H1 (cell line): ENCODE results near the gene TSPAN32. TPM values are rescaled to one million over a fixed set of nuclear protein-coding genes. Genes with fewer than 3 reads are reported as not detected.
A peak's percentile ranks its signal among the peaks of the same experiment; 100 is the strongest.

ENCODE experiments used
- CTCF ChIA-PET: fragments of 300-600 bp; sonication (Branson Sonifier 250); formaldehyde crosslinking; loops from one replicate; lab custom pipeline; 2021; ENCODE audit not compliant: partially characterized antibody; lab: Charles Lee
- POLR2A ChIA-PET: fragments of 300-600 bp; sonication (Branson Sonifier 250); formaldehyde crosslinking; loops from one replicate; lab custom pipeline; 2021; ENCODE audit warnings: inconsistent platforms; ENCODE audit not compliant: partially characterized antibody; lab: Charles Lee
- DNase-seq, 2 experiments: peaks; one replicate each; pipeline versions ENCODE4 v3.0.0 to v3.0.0-alpha.2; 2010 to 2022; ENCODE audit warnings: low spot score in 2 of 2, low read depth in 1 of 2, mixed read lengths in 1 of 2
- FAIRE-seq: peaks from 2 replicates; lab custom pipeline; 2011; peaks lifted over from hg19 to GRCh38; lab: Jason Lieb, UNC
- H2AFZ ChIP-seq: 2 replicates; pipeline ENCODE4 v1.8.1; 2012; ENCODE audit warnings: low read length, inconsistent platforms
- H2AK5ac ChIP-seq: 2 replicates; pipeline ENCODE4 v1.6.1; 2013; ENCODE audit warnings: low read depth, low read length
- H2BK120ac ChIP-seq: replicated peaks from 2 replicates; pipeline ENCODE3; 2013; ENCODE audit warnings: low read depth, low read length, inconsistent platforms
- H2BK12ac ChIP-seq: 2 replicates; pipeline ENCODE4 v1.6.1; 2013; ENCODE audit warnings: low read depth, low read length
- H2BK15ac ChIP-seq: 2 replicates; pipeline ENCODE4 v1.6.1; 2013; ENCODE audit warnings: low read length
- H2BK20ac ChIP-seq: 2 replicates; pipeline ENCODE4 v1.6.1; 2013; ENCODE audit warnings: low read length
- H2BK5ac ChIP-seq: 2 replicates; pipeline ENCODE4 v1.6.1; 2013; ENCODE audit warnings: low read depth, low read length
- H3K14ac ChIP-seq: 2 replicates; pipeline ENCODE4 v1.6.1; 2013; ENCODE audit warnings: inconsistent platforms; ENCODE audit not compliant: insufficient read length
- H3K18ac ChIP-seq: 2 replicates; pipeline ENCODE4 v1.6.1; 2013; ENCODE audit warnings: low read length; ENCODE audit errors: extremely low read depth
- H3K23ac ChIP-seq: 2 replicates; pipeline ENCODE4 v1.6.1; 2013; ENCODE audit warnings: inconsistent platforms; ENCODE audit not compliant: insufficient read length
- H3K23me2 ChIP-seq: 2 replicates; pipeline ENCODE4 v1.6.1; 2013; ENCODE audit warnings: low read depth, low read length
- H3K27ac ChIP-seq: 2 replicates; pipeline ENCODE4 v1.6.1; 2011; ENCODE audit warnings: low read depth, low read length, inconsistent platforms
- H3K27me3 ChIP-seq, 4 experiments: replicated peaks in 1 of 4; 1 replicate in 1 of 4; 2 replicates in 3 of 4; pipeline versions ENCODE4 v1.6.1 to v1.8.1; 2011 to 2013; ENCODE audit warnings: low read length in 3 of 4, mild to moderate bottlenecking in 3 of 4, inconsistent platforms in 2 of 4, mixed read lengths in 2 of 4, moderate library complexity in 1 of 4; ENCODE audit not compliant: control insufficient read depth in 3 of 4, insufficient read depth in 3 of 4; ENCODE audit errors: extremely low read depth in 1 of 4
- H3K36me3 ChIP-seq, 4 experiments: 2 replicates each; pipeline versions ENCODE4 v1.6.1 to v1.8.1; 2011 to 2013; ENCODE audit warnings: mild to moderate bottlenecking in 4 of 4, low read length in 3 of 4, moderate library complexity in 2 of 4, control low read depth in 1 of 4, inconsistent platforms in 1 of 4; ENCODE audit not compliant: insufficient read depth in 4 of 4, control insufficient read depth in 2 of 4
- H3K4ac ChIP-seq: replicated peaks from 2 replicates; pipeline ENCODE3; 2013; ENCODE audit warnings: low read length, low read depth, mixed read lengths, inconsistent platforms; ENCODE audit not compliant: insufficient read length
- H3K4me1 ChIP-seq, 4 experiments: replicated peaks in 1 of 4; 1 replicate in 1 of 4; 2 replicates in 3 of 4; pipeline versions ENCODE4 v1.6.1 to v1.8.1; 2011 to 2013; ENCODE audit warnings: low read length in 3 of 4, inconsistent platforms in 2 of 4, mixed read lengths in 1 of 4; ENCODE audit not compliant: insufficient read depth in 4 of 4, control insufficient read depth in 3 of 4
- H3K4me2 ChIP-seq, 2 experiments: 2 replicates each; pipeline versions ENCODE4 v1.6.1 to v1.8.1; 2011 to 2013; ENCODE audit warnings: low read depth in 2 of 2, low read length in 2 of 2, control low read depth in 1 of 2, inconsistent platforms in 1 of 2, mild to moderate bottlenecking in 1 of 2; ENCODE audit not compliant: insufficient read depth in 1 of 2
- H3K4me3 ChIP-seq, 4 experiments: fragments of 200-600, 300-600 bp in 1 of 4; sonication (generic), shearing (Covaris generic), sonication (Bioruptor Twin) in 1 of 4; 2 replicates each; pipeline versions ENCODE4 v1.5.1 to v1.8.1; 2011 to 2016; ENCODE audit warnings: low read length in 4 of 4, low read depth in 3 of 4, control low read depth in 2 of 4, inconsistent platforms in 2 of 4, mild to moderate bottlenecking in 2 of 4, mixed read lengths in 1 of 4, moderate library complexity in 1 of 4; ENCODE audit not compliant: insufficient read depth in 2 of 4; ENCODE audit errors: extremely low read depth in 1 of 4
- H3K56ac ChIP-seq: replicated peaks from 2 replicates; pipeline ENCODE3; 2013; ENCODE audit warnings: low read depth, mild to moderate bottlenecking, mixed read lengths, low read length, inconsistent platforms; ENCODE audit not compliant: insufficient read length
- H3K79me1 ChIP-seq: 2 replicates; pipeline ENCODE4 v1.6.1; 2013; ENCODE audit warnings: low read depth, low read length, control low read depth
- H3K79me2 ChIP-seq, 2 experiments: 2 replicates each; pipeline versions ENCODE4 v1.6.1 to v1.8.1; 2012 to 2013; ENCODE audit warnings: low read length in 2 of 2, mild to moderate bottlenecking in 2 of 2, inconsistent platforms in 1 of 2; ENCODE audit not compliant: insufficient read depth in 2 of 2, control insufficient read depth in 1 of 2
- H3K9ac ChIP-seq, 4 experiments: replicated peaks in 1 of 4; 1 replicate in 1 of 4; 2 replicates in 3 of 4; pipeline versions ENCODE4 v1.6.1 to v1.8.1; 2011 to 2013; ENCODE audit warnings: low read depth in 3 of 4, low read length in 3 of 4, control low read depth in 2 of 4, mild to moderate bottlenecking in 2 of 4, moderate library complexity in 2 of 4, inconsistent platforms in 1 of 4; ENCODE audit errors: extremely low read depth in 1 of 4
- H3K9me3 ChIP-seq, 2 experiments: 2 replicates each; pipeline versions ENCODE4 v1.6.1 to v1.8.1; 2012 to 2013; ENCODE audit warnings: mild to moderate bottlenecking in 2 of 2, moderate library complexity in 2 of 2, control low read depth in 1 of 2, inconsistent platforms in 1 of 2, low read depth in 1 of 2, low read length in 1 of 2, mixed read lengths in 1 of 2; ENCODE audit not compliant: insufficient read depth in 2 of 2
- H4K20me1 ChIP-seq, 2 experiments: replicated peaks in 1 of 2; 2 replicates each; pipeline versions ENCODE3 to v1.8.1; 2011 to 2013; ENCODE audit warnings: inconsistent platforms in 2 of 2, low read length in 2 of 2, mild to moderate bottlenecking in 1 of 2; ENCODE audit not compliant: insufficient read depth in 2 of 2, control insufficient read depth in 1 of 2
- H4K5ac ChIP-seq: 2 replicates; pipeline ENCODE4 v1.6.1; 2013; ENCODE audit warnings: low read length, low read depth, mixed read lengths, inconsistent platforms; ENCODE audit not compliant: insufficient read length
- H4K8ac ChIP-seq: 2 replicates; pipeline ENCODE4 v1.8.0; 2013; ENCODE audit warnings: mild to moderate bottlenecking, moderate library complexity, low read length, inconsistent platforms; ENCODE audit not compliant: insufficient read depth; ENCODE audit errors: extremely low read depth
- H4K91ac ChIP-seq: replicated peaks from 2 replicates; pipeline ENCODE3; 2013; ENCODE audit warnings: low read length, mixed read lengths, inconsistent platforms; ENCODE audit not compliant: insufficient read length
- BACH1 ChIP-seq: IDR thresholded peaks from 2 replicates; pipeline ENCODE4 v1.6.1; 2012; ENCODE audit warnings: low read length, improper control_type of control experiment
- GABPA ChIP-seq: IDR thresholded peaks from 2 replicates; pipeline ENCODE4 v1.6.1; 2011; ENCODE audit warnings: mild to moderate bottlenecking, low read length, moderate library complexity, borderline replicate concordance; ENCODE audit not compliant: insufficient read depth
- JUND ChIP-seq: IDR thresholded peaks from 2 replicates; pipeline ENCODE4 v1.6.1; 2011; ENCODE audit warnings: mild to moderate bottlenecking, improper control_type of control experiment, low read length
- PHF8 ChIP-seq: fragments of 200-600 bp; sonication (generic); conservative IDR thresholded peaks from 2 replicates; pipeline ENCODE4 v1.7.1; 2012; ENCODE audit warnings: low read depth, mild to moderate bottlenecking, inconsistent platforms, low read length, moderate library complexity
- TEAD4 ChIP-seq: IDR thresholded peaks from 2 replicates; pipeline ENCODE4 v1.6.1; 2012; ENCODE audit warnings: low read depth, low read length, inconsistent platforms, mixed read lengths
- WGBS, 2 experiments: shearing (Covaris generic) in 1 of 2; methylation state at CpG; one replicate each; pipeline versions ENCODE4 v1.1.6 to v1.1.7; 2013 to 2015; ENCODE audit warnings: low lambda C conversion rate in 2 of 2, mixed read lengths in 2 of 2, inconsistent platforms in 1 of 2, low coverage in 1 of 2, missing lambda C conversion rate in 1 of 2; ENCODE audit not compliant: insufficient replicate concordance in 2 of 2, insufficient coverage in 1 of 2, insufficient read length in 1 of 2; ENCODE audit errors: extremely low coverage in 1 of 2, missing lambda C conversion rate in 1 of 2; 5-methylcytosine and 5-hydroxymethylcytosine counted together
- polyA plus RNA-seq, 7 experiments: library from polyadenylated mRNA; depleted of rRNA in 3 of 7; stranded (reverse) in 5 of 7; unstranded in 2 of 7; fragments of >200 nt in 5 of 7; fragments of 200-250 nt in 2 of 7; gene quantifications; 1 replicate in 5 of 7; 2 replicates in 1 of 7; 4 replicates in 1 of 7; pipeline versions ENCODE4 v1.2.1 to v1.2.3, GENCODE V29; 2011 to 2013; ENCODE audit warnings: missing spikeins in 2 of 7, mixed read lengths in 2 of 7
- total RNA-seq: library from RNA; stranded (reverse); fragmentation: NEBNext Ultra II Directional; extraction: Animal tissue kit (Norgen Biotek cat#: 25700); gene quantifications from 2 replicates; pipeline ENCODE4 v1.2.1, GENCODE V29; 2021

TSPAN32 gene
- total and polyA plus RNA-seq, 2 of the 8 experiments (the other 6 are each of a cell fraction or from before 2014, with no cell fraction given) = not detected

- Histone ChIP-seq H3K23me2 (no peaks in the 10 kb centered on the region), H4K8ac (no peak overlapping the region), H3K4me3 (no peak overlapping the region), H2BK5ac (no peak overlapping the region), H3K4me1 (no peaks in the 10 kb centered on the region), H3K27me3 (0 out of 7 replicates have a peak, but pooled peaks cover 0 to 2% (median 0%) of the 10 kb centered on the region in 4 experiments), H3K9ac (no peak overlapping the region), H3K4ac (no peak overlapping the region), H3K56ac (no peak overlapping the region), H3K18ac (no peak overlapping the region), H3K79me1 (no peaks in the 10 kb centered on the region), H3K36me3 (no peaks in the 10 kb centered on the region), H2BK15ac (no peak overlapping the region), H4K5ac (no peak overlapping the region), H4K91ac (no peak overlapping the region), H4K20me1 (peaks cover 0 to 1% of the 10 kb centered on the region in 2 experiments), H3K9me3 (no peaks in the 10 kb centered on the region), H2AFZ (no peak overlapping the region), H2BK20ac (no peak overlapping the region), H3K27ac (no peak overlapping the region), H3K4me2 (no peak overlapping the region), H2BK12ac (no peak overlapping the region), H3K79me2 (no peaks in the 10 kb centered on the region), H3K14ac (no peak overlapping the region), H3K23ac (no peak overlapping the region), H2BK120ac (no peak overlapping the region), H2AK5ac (0 out of 2 replicates have a peak overlapping the region, but pooled peaks have one; percentile 6)
- FAIRE-seq (no peak), DNase-seq (no peak)
- CTCF ChIA-PET = interaction anchor here (0.8 to 2.0 kb wide), 5 partner anchors 11 to 59 kb away, joined by 3 to 7 read pairs (median 5); no protein-coding TSS in a partner anchor
- WGBS, 2 experiments = 92% methylated on average over 15 of the region's 15 CpGs; no CpG with 5 or more reads in 1 of the 2 experiments
- TF ChIP-seq BACH1 (no peak), GABPA (no peak), JUND (no peak), TEAD4 (no peak), PHF8 (no peak)
- POLR2A ChIA-PET = interaction anchor here (1.9 to 2.2 kb wide), 2 partner anchors 13 to 14 kb away, joined by 4 to 8 read pairs; no protein-coding TSS in a partner anchor
Measured at GRCh38 chr11:2363577-2364370, 62.0 kb downstream of the TSPAN32 start.
